Measurements from ENCODE around the gene CLCN2.

The CLCN2 gene

GRCh38 chr3:184391266-184391665, 29.9 kb upstream of the CLCN2 start:
- TF ChIP-seq, protein P1, sequence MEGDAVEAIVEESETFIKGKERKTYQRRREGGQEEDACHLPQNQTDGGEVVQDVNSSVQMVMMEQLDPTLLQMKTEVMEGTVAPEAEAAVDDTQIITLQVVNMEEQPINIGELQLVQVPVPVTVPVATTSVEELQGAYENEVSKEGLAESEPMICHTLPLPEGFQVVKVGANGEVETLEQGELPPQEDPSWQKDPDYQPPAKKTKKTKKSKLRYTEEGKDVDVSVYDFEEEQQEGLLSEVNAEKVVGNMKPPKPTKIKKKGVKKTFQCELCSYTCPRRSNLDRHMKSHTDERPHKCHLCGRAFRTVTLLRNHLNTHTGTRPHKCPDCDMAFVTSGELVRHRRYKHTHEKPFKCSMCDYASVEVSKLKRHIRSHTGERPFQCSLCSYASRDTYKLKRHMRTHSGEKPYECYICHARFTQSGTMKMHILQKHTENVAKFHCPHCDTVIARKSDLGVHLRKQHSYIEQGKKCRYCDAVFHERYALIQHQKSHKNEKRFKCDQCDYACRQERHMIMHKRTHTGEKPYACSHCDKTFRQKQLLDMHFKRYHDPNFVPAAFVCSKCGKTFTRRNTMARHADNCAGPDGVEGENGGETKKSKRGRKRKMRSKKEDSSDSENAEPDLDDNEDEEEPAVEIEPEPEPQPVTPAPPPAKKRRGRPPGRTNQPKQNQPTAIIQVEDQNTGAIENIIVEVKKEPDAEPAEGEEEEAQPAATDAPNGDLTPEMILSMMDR (conservative IDR thresholded peaks at IDR 0.05; ENCODE audit: low read depth, low read length) = no peak
- H3K4me3 ChIP-seq (ENCODE audit: low read length) = no peak overlapping the region
- no peak for DNase-seq (ENCODE audit: low read depth)

- no peak for DNase-seq (ENCODE audit: low read depth)
- TF ChIP-seq, protein P1 (conservative IDR thresholded peaks at IDR 0.05; ENCODE audit: low read depth, low read length) = no peak
- no peak overlapping the region for H3K4me3 ChIP-seq (ENCODE audit: low read length)
Observed at GRCh38 chr3:184389935-184390528, 28.6 kb upstream of the CLCN2 start.

DNA sequence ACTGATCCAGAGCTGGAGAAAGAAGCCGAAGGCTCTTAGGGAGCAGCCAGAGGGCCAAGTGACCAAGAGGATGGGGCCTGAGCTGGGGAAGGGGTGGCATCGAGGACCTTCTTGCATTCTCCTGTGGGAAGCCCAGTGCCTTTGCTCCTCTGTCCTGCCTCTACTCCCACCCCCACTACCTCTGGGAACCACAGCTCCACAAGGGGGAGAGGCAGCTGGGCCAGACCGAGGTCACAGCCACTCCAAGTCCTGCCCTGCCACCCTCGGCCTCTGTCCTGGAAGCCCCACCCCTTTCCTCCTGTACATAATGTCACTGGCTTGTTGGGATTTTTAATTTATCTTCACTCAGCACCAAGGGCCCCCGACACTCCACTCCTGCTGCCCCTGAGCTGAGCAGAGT, 28.0 kb upstream of the CLCN2 start:
- no peak for DNase-seq (ENCODE audit: low read depth)
- H3K4me3 ChIP-seq (ENCODE audit: low read length) = no peak overlapping the region
- TF ChIP-seq, protein P1 (conservative IDR thresholded peaks at IDR 0.05; ENCODE audit: low read depth, low read length) = no peak

DNA sequence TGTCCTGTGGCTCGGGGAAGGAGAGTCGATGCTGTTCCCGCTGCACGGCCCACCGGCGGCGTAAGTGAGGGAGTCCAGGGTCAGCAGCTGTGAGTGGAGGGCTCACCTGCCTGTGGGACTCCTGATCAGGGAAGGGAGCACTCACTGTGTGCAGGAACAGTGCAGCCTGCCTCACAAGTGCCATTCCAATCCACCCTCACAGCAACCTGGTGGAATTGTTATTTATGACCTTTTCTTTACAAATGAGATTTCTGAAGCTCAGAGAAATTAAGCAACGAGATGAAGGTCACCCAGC, 27.5 kb upstream of the CLCN2 start:
- TF ChIP-seq, protein P1 (conservative IDR thresholded peaks at IDR 0.05; ENCODE audit: low read depth, low read length) = no peak
- no peak for DNase-seq (ENCODE audit: low read depth)
- H3K4me3 ChIP-seq (ENCODE audit: low read length) = no peak overlapping the region

GRCh38 chr3:184388164-184388935, 26.9 kb upstream of the CLCN2 start:
- TF ChIP-seq, protein P1 (conservative IDR thresholded peaks at IDR 0.05; ENCODE audit: low read depth, low read length) = no peak
- no peak for DNase-seq (ENCODE audit: low read depth)
- H3K4me3 ChIP-seq (ENCODE audit: low read length) = no peak overlapping the region

DNA sequence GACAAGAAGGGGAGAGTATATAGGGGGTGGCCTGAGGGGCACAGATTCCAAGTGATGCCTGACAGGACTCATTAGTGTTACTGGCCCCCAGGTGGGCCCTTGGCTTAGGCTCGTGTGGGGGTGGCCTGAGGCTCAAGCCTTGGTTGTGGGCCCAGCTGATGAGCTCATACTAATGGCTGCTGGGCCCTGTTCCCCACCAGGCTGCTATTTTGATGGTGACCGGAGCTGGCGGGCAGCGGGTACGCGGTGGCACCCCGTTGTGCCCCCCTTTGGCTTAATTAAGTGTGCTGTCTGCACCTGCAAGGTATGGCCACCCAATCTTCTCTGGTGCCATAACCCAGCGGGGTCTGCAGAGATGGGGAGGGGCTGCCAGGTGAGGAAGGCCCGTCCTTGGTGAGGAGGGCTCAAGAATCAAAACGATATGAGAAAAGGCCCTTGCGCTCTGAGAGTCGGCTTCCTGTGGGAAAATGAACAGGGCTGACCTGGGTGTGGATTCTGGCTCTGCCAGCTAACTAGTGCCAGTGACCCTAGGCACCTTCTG, 25.8 kb upstream of the CLCN2 start:
- TF ChIP-seq, protein P1 (conservative IDR thresholded peaks at IDR 0.05; ENCODE audit: low read depth, low read length) = no peak
- no peak for DNase-seq (ENCODE audit: low read depth)
- no peak overlapping the region for H3K4me3 ChIP-seq (ENCODE audit: low read length)
